A549 (cell line): ENCODE data around the gene CRNKL1.

Experiments
- CTCF ChIP-seq: fragments of >200 bp; sonication (Bioruptor Twin); formaldehyde crosslinking; IDR thresholded peaks from 3 replicates; pipeline ENCODE4 v1.5.1; 2016
- JUN ChIP-seq, 2 experiments: fragments of >200 bp; sonication (Bioruptor Twin); formaldehyde crosslinking; IDR thresholded peaks; 2 replicates in 1 of 2; 3 replicates in 1 of 2; pipeline ENCODE4 v1.6.1; 2016 to 2017
- RAD21 ChIP-seq, 2 experiments: fragments of >200 bp in 1 of 2; sonication (Bioruptor Twin) in 1 of 2; formaldehyde crosslinking in 1 of 2; IDR thresholded peaks in 1 of 2; conservative IDR thresholded peaks in 1 of 2; 2 replicates in 1 of 2; 3 replicates in 1 of 2; pipeline ENCODE4 v1.6.1; 2012 to 2018; ENCODE audit warnings: inconsistent platforms in 1 of 2
- ZFP36 ChIP-seq: fragments of 450-650 bp; IDR thresholded peaks from 2 replicates; pipeline ENCODE4 v1.6.1; 2014; ENCODE audit warnings: borderline replicate concordance; ENCODE audit not compliant: partially characterized antibody
- ZNF302 ChIP-seq: fragments of 250-450 bp; sonication (Bioruptor Pico); IDR thresholded peaks from 2 replicates; pipeline ENCODE4 v1.9.0; 2021; ENCODE audit warnings: inconsistent platforms, mild to moderate bottlenecking, moderate library complexity

GRCh38 chr20:20019123-20019522 lies 33.1 kb downstream of the CRNKL1 start:
- TF ChIP-seq RAD21 (conservative IDR thresholded peaks at IDR 0.05 in 1 of 2, IDR thresholded peaks at IDR 0.05 in 1 of 2) (no peak), JUN (IDR thresholded peaks at IDR 0.05) (no peak), CTCF (no peak), ZNF302 (CRISPR knock-in tag) (no peak), ZFP36 (no peak)
